Mesothelial cell of epicardium (in vitro differentiated cells): ENCODE measurements around the gene NFIB. TPM values are rescaled to one million over a fixed set of nuclear protein-coding genes. Genes with fewer than 3 reads are reported as not detected.
A peak's percentile ranks its signal among the peaks of the same experiment; 100 is the strongest.

ENCODE experiments used
- DNase-seq, 2 experiments: peaks; one replicate each; pipeline ENCODE4 v3.0.0; 2021; ENCODE audit warnings: low spot score in 2 of 2; ENCODE audit not compliant: unreplicated experiment in 2 of 2
- H3K27ac Mint-ChIP-seq: 2 replicates; pipeline ENCODE4 v1.8.0; 2021; ENCODE audit warnings: mixed read lengths
- H3K27me3 Mint-ChIP-seq: 2 replicates; pipeline ENCODE4 v1.8.0; 2021; ENCODE audit warnings: low read depth, mixed read lengths
- H3K36me3 Mint-ChIP-seq: 2 replicates; pipeline ENCODE4 v1.8.0; 2021; ENCODE audit warnings: mixed read lengths
- H3K4me1 Mint-ChIP-seq: 2 replicates; pipeline ENCODE4 v1.8.0; 2021; ENCODE audit warnings: mixed read lengths
- H3K4me3 Mint-ChIP-seq: 2 replicates; pipeline ENCODE4 v1.8.0; 2021; ENCODE audit warnings: mild to moderate bottlenecking, moderate library complexity, mixed read lengths
- H3K9me3 Mint-ChIP-seq: 2 replicates; pipeline ENCODE4 v1.8.0; 2021; ENCODE audit warnings: mixed read lengths
- total RNA-seq: library from RNA; stranded (reverse); gene quantifications from 3 replicates; pipeline ENCODE4 v1.2.1, GENCODE V29; 2021
- TF ChIP-seq, protein P1 (sequence below): fragments of 200-600 bp; sonication (generic); IDR thresholded peaks from one replicate; pipeline ENCODE4 v1.5.0; 2021; ENCODE audit warnings: antibody characterized with exemption; ENCODE audit not compliant: unreplicated experiment

The NFIB gene
- total RNA-seq, 1 donor from 2014 or later = 230 TPM

DNA sequence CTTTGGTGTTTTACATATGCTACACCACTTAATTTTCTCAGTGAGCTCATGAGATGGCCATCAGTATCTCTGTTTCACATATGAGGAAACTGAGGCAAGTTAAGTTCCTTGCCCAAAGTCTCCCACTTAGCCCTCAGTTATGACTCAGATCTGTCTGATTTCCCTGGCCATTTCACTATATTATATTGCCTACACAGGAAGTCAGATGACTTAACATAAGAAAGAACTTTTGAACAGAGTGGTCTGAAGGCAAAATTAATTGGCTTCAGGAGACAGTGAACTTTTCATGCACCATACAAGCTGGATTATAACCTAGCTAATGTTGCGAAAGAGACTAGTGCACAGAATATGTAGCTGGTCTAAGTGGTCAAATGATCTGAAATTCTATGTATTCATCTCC lies 221.6 kb downstream of the NFIB start:
- Mint-ChIP-seq H3K9me3 (no peaks in the 10 kb centered on the region), H3K36me3 (peaks cover 28% of the 10 kb centered on the region), H3K4me1 (peaks cover 64% of the 10 kb centered on the region), H3K27ac (peak overlapping the region; percentile 47), H3K4me3 (no peak overlapping the region), H3K27me3 (no peaks in the 10 kb centered on the region)
- DNase-seq = no peak
- TF ChIP-seq, protein P1, sequence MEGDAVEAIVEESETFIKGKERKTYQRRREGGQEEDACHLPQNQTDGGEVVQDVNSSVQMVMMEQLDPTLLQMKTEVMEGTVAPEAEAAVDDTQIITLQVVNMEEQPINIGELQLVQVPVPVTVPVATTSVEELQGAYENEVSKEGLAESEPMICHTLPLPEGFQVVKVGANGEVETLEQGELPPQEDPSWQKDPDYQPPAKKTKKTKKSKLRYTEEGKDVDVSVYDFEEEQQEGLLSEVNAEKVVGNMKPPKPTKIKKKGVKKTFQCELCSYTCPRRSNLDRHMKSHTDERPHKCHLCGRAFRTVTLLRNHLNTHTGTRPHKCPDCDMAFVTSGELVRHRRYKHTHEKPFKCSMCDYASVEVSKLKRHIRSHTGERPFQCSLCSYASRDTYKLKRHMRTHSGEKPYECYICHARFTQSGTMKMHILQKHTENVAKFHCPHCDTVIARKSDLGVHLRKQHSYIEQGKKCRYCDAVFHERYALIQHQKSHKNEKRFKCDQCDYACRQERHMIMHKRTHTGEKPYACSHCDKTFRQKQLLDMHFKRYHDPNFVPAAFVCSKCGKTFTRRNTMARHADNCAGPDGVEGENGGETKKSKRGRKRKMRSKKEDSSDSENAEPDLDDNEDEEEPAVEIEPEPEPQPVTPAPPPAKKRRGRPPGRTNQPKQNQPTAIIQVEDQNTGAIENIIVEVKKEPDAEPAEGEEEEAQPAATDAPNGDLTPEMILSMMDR = no peak

DNA sequence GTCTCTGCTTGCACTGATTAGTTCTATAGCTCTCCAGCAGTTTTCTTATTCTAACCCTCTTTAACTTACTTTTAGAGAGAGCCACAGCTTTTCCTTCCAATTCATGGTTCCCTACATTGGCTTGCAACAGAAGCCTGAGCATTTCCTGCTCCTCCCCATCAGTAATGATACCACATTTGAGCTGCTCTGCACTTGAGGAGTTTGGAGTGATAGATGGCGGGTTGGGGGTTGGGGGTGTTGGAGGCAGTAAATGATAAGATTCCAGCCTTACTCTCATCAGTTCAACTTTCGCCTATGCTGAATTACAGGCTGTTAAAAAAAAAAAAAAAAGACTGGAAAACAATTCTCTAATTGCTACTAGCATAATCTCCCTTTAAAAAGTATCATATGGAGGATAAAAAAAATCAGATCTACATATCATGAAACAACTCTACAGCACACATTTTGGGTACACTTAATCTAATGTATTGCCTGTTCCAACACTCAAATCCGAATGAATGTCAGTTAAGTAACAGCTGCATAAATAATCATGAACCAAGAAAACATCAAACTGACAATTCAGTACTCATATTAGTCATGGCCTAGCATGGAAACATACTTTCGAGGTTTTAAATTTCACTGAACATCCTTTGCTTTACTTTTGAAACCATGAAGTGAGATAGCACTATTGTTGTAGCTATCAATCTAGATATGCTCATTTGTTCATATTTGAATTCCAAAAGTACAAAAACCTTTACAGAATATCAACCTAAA lies 224.7 kb downstream of the NFIB start:
- TF ChIP-seq, protein P1 = no peak
- DNase-seq = no peak
- Mint-ChIP-seq H3K4me1 (peaks cover 43% of the 10 kb centered on the region), H3K9me3 (no peaks in the 10 kb centered on the region), H3K4me3 (no peak overlapping the region), H3K27me3 (no peaks in the 10 kb centered on the region), H3K36me3 (peaks cover 39% of the 10 kb centered on the region), H3K27ac (peak overlapping the region; percentile 88)

DNA sequence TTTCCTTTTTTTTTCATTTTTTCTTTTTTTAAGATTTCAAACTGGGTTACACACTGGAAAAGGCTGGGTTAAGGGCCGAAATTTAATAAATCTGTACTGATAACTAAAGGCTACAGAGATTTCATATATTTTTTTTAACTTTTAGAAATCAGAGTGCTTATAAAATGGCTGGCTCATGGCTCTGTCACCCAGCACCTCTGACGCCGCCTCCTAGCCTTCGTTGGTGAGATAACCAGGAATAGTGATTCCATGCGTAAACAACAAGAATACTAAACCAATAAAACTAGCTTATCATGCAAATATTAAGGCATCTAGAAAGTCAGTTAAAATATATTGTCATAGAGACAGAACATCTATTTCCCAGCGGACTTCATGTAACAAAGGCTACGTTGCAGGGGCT lies 226.4 kb downstream of the NFIB start:
- no peak for DNase-seq
- H3K4me3 Mint-ChIP-seq = no peak overlapping the region
- peaks cover 39% of the 10 kb centered on the region for H3K4me1 Mint-ChIP-seq
- H3K27ac Mint-ChIP-seq = no peak overlapping the region
- no peaks in the 10 kb centered on the region for H3K9me3 Mint-ChIP-seq
- no peaks in the 10 kb centered on the region for H3K27me3 Mint-ChIP-seq
- TF ChIP-seq, protein P1 = no peak
- peaks cover 28% of the 10 kb centered on the region for H3K36me3 Mint-ChIP-seq

DNA sequence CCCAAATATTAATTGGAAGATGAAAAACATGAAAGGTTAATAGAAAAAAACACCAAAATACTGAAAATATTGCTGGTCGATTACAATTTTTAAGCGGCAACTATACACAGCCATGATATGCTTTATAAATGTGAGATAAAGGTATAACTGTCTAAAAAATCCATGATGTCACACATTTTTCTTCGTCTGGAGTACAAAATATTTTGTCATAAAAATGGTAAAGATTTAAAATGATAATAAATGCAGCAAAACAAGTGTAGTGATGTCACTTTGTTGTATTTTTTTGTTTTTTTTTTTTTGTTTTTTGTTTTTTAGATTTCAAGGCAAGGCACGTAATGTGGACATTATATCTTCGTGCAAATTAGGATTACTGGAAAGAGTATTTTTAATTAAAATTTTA lies 227.4 kb downstream of the NFIB start:
- Mint-ChIP-seq H3K27me3 (no peaks in the 10 kb centered on the region), H3K9me3 (no peaks in the 10 kb centered on the region), H3K36me3 (peaks cover 23% of the 10 kb centered on the region), H3K27ac (no peak overlapping the region), H3K4me1 (peaks cover 36% of the 10 kb centered on the region), H3K4me3 (no peak overlapping the region)
- DNase-seq = no peak
- TF ChIP-seq, protein P1 = no peak

DNA sequence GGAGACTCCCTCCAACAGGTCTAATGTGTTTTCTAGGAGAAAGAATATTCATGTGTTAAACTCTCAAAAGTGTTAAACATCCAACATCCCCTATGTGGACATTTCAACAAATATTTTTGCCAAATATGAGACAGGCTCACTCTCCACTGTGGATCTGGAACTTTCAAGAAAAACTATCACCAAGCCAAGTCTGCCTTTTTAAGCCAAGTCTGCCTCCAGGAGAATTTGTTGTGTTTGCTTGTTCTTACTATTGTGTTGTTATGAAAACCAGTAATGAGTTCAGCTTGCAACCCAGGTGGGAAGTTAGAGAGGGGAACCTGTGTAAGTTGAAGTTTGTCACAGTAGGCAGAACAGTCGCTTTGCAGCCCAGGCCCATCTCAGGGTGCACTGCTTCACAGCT lies 228.1 kb downstream of the NFIB start:
- H3K9me3 Mint-ChIP-seq = no peaks in the 10 kb centered on the region
- no peak for DNase-seq
- H3K27ac Mint-ChIP-seq = peak overlapping the region; percentile 52
- peaks cover 41% of the 10 kb centered on the region for H3K4me1 Mint-ChIP-seq
- H3K27me3 Mint-ChIP-seq = no peaks in the 10 kb centered on the region
- peaks cover 23% of the 10 kb centered on the region for H3K36me3 Mint-ChIP-seq
- H3K4me3 Mint-ChIP-seq = no peak overlapping the region
- TF ChIP-seq, protein P1 = no peak
